ENCODE results near the gene CDC16. TPM values are rescaled to one million over a fixed set of nuclear protein-coding genes. Genes with fewer than 3 reads are reported as not detected.
"Not testable (repeated sequence)": the region's sequence is repeated elsewhere in the genome, so short reads cannot be mapped to it uniquely, and the experiment has no call there.

Gene CDC16
- total RNA-seq, 1 donor from 2014 or later: 34.5 TPM

- DNase-seq: no peak
- intact Hi-C loops (cut with micrococcal nuclease): no loop called here
- no peaks in the 10 kb centered on the region for H3K9me3 ChIP-seq (replicated peaks)
- no peaks in the 10 kb centered on the region for H3K4me1 ChIP-seq
- H3K4me3 ChIP-seq: no peak overlapping the region
- no peaks in the 10 kb centered on the region for H3K27me3 ChIP-seq (ENCODE audit: low read depth)
- peaks cover 97% of the 10 kb centered on the region for H3K36me3 ChIP-seq
- no peak overlapping the region for H3K27ac ChIP-seq (replicated peaks)
- TF ChIP-seq CTCF (IDR thresholded peaks at IDR 0.05; ENCODE audit: borderline replicate concordance): no peak
Measured at GRCh38 chr13:114249077-114249476, 14.4 kb downstream of the CDC16 start.

GRCh38 chr13:114251639-114252440 is 17.1 kb downstream of the CDC16 start:
- peaks cover 92% of the 10 kb centered on the region for H3K36me3 ChIP-seq
- H3K4me1 ChIP-seq; DNase-seq; H3K9me3 ChIP-seq (replicated peaks); intact Hi-C loops (cut with micrococcal nuclease); H3K4me3 ChIP-seq; H3K27me3 ChIP-seq (ENCODE audit: low read depth); H3K27ac ChIP-seq (replicated peaks): not testable (repeated sequence)

- Histone ChIP-seq H3K27ac (replicated peaks) (no peak overlapping the region), H3K4me1 (peaks cover 24% of the 10 kb centered on the region), H3K36me3 (peaks cover 93% of the 10 kb centered on the region), H3K27me3 (ENCODE audit: low read depth) (no peaks in the 10 kb centered on the region), H3K9me3 (replicated peaks) (no peaks in the 10 kb centered on the region), H3K4me3 (no peak overlapping the region)
- no peak for DNase-seq
- intact Hi-C loops (cut with micrococcal nuclease): no loop called here
- TF ChIP-seq CTCF (IDR thresholded peaks at IDR 0.05; ENCODE audit: borderline replicate concordance): no peak
Measured at GRCh38 chr13:114256547-114256946, 21.9 kb downstream of the CDC16 start.

GRCh38 chr13:114257014-114257413 is 22.3 kb downstream of the CDC16 start:
- TF ChIP-seq CTCF (IDR thresholded peaks at IDR 0.05; ENCODE audit: borderline replicate concordance): no peak
- no peaks in the 10 kb centered on the region for H3K9me3 ChIP-seq (replicated peaks)
- H3K36me3 ChIP-seq: peaks cover 95% of the 10 kb centered on the region
- H3K27me3 ChIP-seq (ENCODE audit: low read depth): no peaks in the 10 kb centered on the region
- no peak overlapping the region for H3K27ac ChIP-seq (replicated peaks)
- H3K4me3 ChIP-seq: no peak overlapping the region
- H3K4me1 ChIP-seq: peaks cover 29% of the 10 kb centered on the region
- DNase-seq: no peak
- intact Hi-C loops (cut with micrococcal nuclease): no loop called here

GRCh38 chr13:114258589-114258988 is 23.9 kb downstream of the CDC16 start:
- intact Hi-C loops (cut with micrococcal nuclease): no loop called here
- no peak for TF ChIP-seq CTCF (IDR thresholded peaks at IDR 0.05; ENCODE audit: borderline replicate concordance)
- Histone ChIP-seq H3K27me3 (ENCODE audit: low read depth) (no peaks in the 10 kb centered on the region), H3K4me3 (no peak overlapping the region), H3K27ac (replicated peaks) (no peak overlapping the region), H3K36me3 (peaks cover 95% of the 10 kb centered on the region), H3K9me3 (replicated peaks) (no peaks in the 10 kb centered on the region), H3K4me1 (peaks cover 34% of the 10 kb centered on the region)
- DNase-seq: no peak

- Histone ChIP-seq H3K27me3 (ENCODE audit: low read depth) (no peaks in the 10 kb centered on the region), H3K27ac (replicated peaks) (no peak overlapping the region), H3K4me1 (peaks cover 34% of the 10 kb centered on the region), H3K9me3 (replicated peaks) (no peaks in the 10 kb centered on the region), H3K4me3 (no peak overlapping the region), H3K36me3 (peaks cover 95% of the 10 kb centered on the region)
- intact Hi-C loops (cut with micrococcal nuclease): no loop called here
- TF ChIP-seq CTCF (IDR thresholded peaks at IDR 0.05; ENCODE audit: borderline replicate concordance): no peak
- no peak for DNase-seq
Measured at GRCh38 chr13:114259374-114259773, 24.7 kb downstream of the CDC16 start.

Measured in left ventricle myocardium inferior (tissue), 1 donor.